GM19467 (cell line): ENCODE measurements around the gene STAT6.
A peak's percentile ranks its signal among the peaks of the same experiment; 100 is the strongest.
"Not testable (repeated sequence)": the region's sequence is repeated elsewhere in the genome, so short reads cannot be mapped to it uniquely, and the experiment has no call there.

ENCODE experiments used
- ATAC-seq: cut with Tn5 transposase; IDR thresholded peaks from one replicate; pipeline ENCODE4 v1.9.1; 2021; ENCODE audit warnings: mild to moderate bottlenecking, moderate library complexity; ENCODE audit not compliant: unreplicated experiment

The STAT6 gene

GRCh38 chr12:57127101-57127725, 16.1 kb upstream of the STAT6 start:
- no peak for ATAC-seq

GRCh38 chr12:57126561-57126960, 15.4 kb upstream of the STAT6 start:
- ATAC-seq = no peak

GRCh38 chr12:57126061-57126460, 14.9 kb upstream of the STAT6 start:
- ATAC-seq = no peak

GRCh38 chr12:57124261-57124877, 13.2 kb upstream of the STAT6 start:
- peak; percentile 55 for ATAC-seq

- no peak for ATAC-seq
Observed at GRCh38 chr12:57123813-57124212, 12.7 kb upstream of the STAT6 start.

- ATAC-seq = not testable (repeated sequence)
Observed at GRCh38 chr12:57120718-57121117, 9.6 kb upstream of the STAT6 start.

GRCh38 chr12:57119294-57120085, 8.3 kb upstream of the STAT6 start:
- ATAC-seq = no peak

- no peak for ATAC-seq
Observed at GRCh38 chr12:57118711-57119271, 7.6 kb upstream of the STAT6 start.

GRCh38 chr12:57116580-57117281, 5.6 kb upstream of the STAT6 start:
- no peak for ATAC-seq

- no peak for ATAC-seq
Observed at GRCh38 chr12:57112492-57113294, 1.5 kb upstream of the STAT6 start.

GRCh38 chr12:57110104-57111030, 795 bp downstream of the STAT6 start:
- peak; percentile 37 for ATAC-seq

- no peak for ATAC-seq
Observed at GRCh38 chr12:57109207-57110103, 1.7 kb downstream of the STAT6 start.

GRCh38 chr12:57107456-57108155, 3.6 kb downstream of the STAT6 start:
- no peak for ATAC-seq

- no peak for ATAC-seq
Observed at GRCh38 chr12:57106021-57106708, 5.0 kb downstream of the STAT6 start.

GRCh38 chr12:57105011-57105753, 6.0 kb downstream of the STAT6 start:
- no peak for ATAC-seq

GRCh38 chr12:57104292-57104910, 6.8 kb downstream of the STAT6 start:
- no peak for ATAC-seq
